Esophagus squamous epithelium (tissue), 5 donors: ENCODE data around the gene RPLP2. TPM values are rescaled to one million over a fixed set of nuclear protein-coding genes. Genes with fewer than 3 reads are reported as not detected.

Experiments
- DNase-seq: peaks from one replicate; lab custom pipeline; 2025; lab: John Stamatoyannopoulos, UW
- H3K27ac ChIP-seq, 4 donors: fragments of 200-600 bp; sonication (generic); one replicate each; pipeline ENCODE4 v1.5.1; 2016 to 2019; ENCODE audit warnings: mild to moderate bottlenecking in 1 of 4
- H3K27me3 ChIP-seq, 4 donors: fragments of 200-600 bp; sonication (generic); 1 replicate in 3 of 4; 2 replicates in 1 of 4; pipeline versions ENCODE4 v1.5.1 to v1.6.0; 2017 to 2021; ENCODE audit warnings: antibody characterized with exemption in 1 of 4
- H3K36me3 ChIP-seq, 3 donors: fragments of 200-600 bp; sonication (generic); one replicate each; pipeline ENCODE4 v1.5.1; 2016 to 2019
- H3K4me1 ChIP-seq, 3 donors: fragments of 200-600 bp; sonication (generic); one replicate each; pipeline ENCODE4 v1.5.1; 2017 to 2019
- H3K4me3 ChIP-seq, 4 donors: fragments of 200-600 bp; sonication (generic); 1 replicate in 3 of 4; 2 replicates in 1 of 4; pipeline ENCODE4 v1.5.1; 2016 to 2019; ENCODE audit warnings: mild to moderate bottlenecking in 2 of 4, moderate library complexity in 1 of 4
- H3K9me3 ChIP-seq, 3 donors: fragments of 200-600 bp; sonication (generic); one replicate each; pipeline ENCODE4 v1.5.1; 2016 to 2019
- POLR2A ChIP-seq, 4 donors: fragments of 450-650 bp; IDR thresholded peaks; one replicate each; pipeline ENCODE4 v1.6.1; 2017; ENCODE audit warnings: antibody characterized with exemption in 4 of 4, mild to moderate bottlenecking in 4 of 4, moderate library complexity in 3 of 4
- WGBS, 2 donors: methylation state at CpG; one replicate each; pipeline ENCODE4 v1.1.5; 2018; 5-methylcytosine and 5-hydroxymethylcytosine counted together
- intact Hi-C: fragments of 100-400 bp; cut with DNase I; formaldehyde crosslinking; loops from one replicate; pipeline ENCODE4 v1.15.0; 2022
- total RNA-seq, 4 donors: library from RNA; depleted of rRNA; stranded (reverse); fragments of >200 nt; gene quantifications; one replicate each; pipeline ENCODE4 v1.1.0, GENCODE V29; 2016
- TF ChIP-seq, protein P1 (sequence below), 6 experiments: fragments of 450-650 bp in 4 of 6; fragments of 200-600 bp in 2 of 6; sonication (generic) in 2 of 6; IDR thresholded peaks; one replicate each; pipeline ENCODE4 v1.5.1; 2016 to 2019; ENCODE audit warnings: antibody characterized with exemption in 6 of 6, mild to moderate bottlenecking in 4 of 6, moderate library complexity in 4 of 6
- donor health status: DM: yes; HTN: yes; CAD: no.

RPLP2 gene
- total RNA-seq, 4 donors from 2014 or later, result 232 to 871 (median 490) TPM

DNA sequence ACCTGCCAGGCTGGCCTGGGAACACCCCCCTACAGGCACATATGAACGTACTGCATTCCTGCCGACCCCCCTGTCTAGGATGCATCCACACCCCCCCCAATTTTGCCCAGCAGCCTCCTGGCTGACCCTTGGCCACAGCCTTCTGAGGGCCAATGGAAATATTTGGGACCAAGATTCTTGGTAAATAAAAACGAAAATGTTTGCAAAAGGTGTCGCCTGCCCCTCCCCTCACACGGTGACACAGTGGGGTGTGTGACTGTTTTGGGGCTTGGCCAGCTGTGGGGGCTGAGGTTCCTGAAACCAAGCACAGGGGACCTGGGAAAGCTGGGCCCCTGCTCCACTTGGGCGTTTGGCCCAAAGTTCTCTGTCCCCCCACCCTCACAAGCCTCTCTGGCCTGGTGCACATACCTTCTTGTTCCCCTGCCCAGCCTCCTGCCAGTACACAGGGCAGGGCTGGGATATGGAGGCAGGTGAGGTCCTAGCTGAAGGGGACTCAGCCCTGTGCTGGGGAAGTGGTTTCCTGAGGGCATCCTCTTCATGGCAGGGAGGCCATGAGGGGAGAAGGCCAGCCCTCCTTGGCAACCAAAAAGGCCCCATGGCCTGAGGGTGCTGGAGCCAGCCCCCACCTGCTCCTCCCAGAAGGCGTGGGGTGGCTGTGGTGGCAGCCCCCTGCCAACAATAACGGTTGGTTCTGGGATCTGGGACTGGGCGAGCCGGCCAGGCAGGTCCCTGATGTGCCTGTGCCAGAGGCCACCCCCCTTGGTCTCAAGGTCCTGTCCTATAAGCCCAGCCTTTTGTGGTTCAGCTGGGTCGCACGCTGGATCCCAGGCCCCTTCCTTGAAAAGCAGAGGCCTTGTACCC, 15.8 kb downstream of the RPLP2 start:
- no peak for DNase-seq
- WGBS, 2 donors, result 80 to 100% methylated on average over 1 to 9 of the region's 12 CpGs
- TF ChIP-seq, protein P1, sequence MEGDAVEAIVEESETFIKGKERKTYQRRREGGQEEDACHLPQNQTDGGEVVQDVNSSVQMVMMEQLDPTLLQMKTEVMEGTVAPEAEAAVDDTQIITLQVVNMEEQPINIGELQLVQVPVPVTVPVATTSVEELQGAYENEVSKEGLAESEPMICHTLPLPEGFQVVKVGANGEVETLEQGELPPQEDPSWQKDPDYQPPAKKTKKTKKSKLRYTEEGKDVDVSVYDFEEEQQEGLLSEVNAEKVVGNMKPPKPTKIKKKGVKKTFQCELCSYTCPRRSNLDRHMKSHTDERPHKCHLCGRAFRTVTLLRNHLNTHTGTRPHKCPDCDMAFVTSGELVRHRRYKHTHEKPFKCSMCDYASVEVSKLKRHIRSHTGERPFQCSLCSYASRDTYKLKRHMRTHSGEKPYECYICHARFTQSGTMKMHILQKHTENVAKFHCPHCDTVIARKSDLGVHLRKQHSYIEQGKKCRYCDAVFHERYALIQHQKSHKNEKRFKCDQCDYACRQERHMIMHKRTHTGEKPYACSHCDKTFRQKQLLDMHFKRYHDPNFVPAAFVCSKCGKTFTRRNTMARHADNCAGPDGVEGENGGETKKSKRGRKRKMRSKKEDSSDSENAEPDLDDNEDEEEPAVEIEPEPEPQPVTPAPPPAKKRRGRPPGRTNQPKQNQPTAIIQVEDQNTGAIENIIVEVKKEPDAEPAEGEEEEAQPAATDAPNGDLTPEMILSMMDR (IDR thresholded peaks at IDR 0.05), result no peak
- no peak for TF ChIP-seq POLR2A (IDR thresholded peaks at IDR 0.05)
- Histone ChIP-seq H3K27me3 (peaks cover 0 to 68% (median 6%) of the 10 kb centered on the region in 4 donors), H3K27ac (peak overlapping the region in 2 of 4 donors; percentile 21 to 43), H3K4me1 (peaks cover 54 to 87% (median 61%) of the 10 kb centered on the region in 3 donors), H3K36me3 (peaks cover 22 to 47% (median 24%) of the 10 kb centered on the region in 3 donors), H3K9me3 (no peaks in the 10 kb centered on the region), H3K4me3 (no peak overlapping the region)
- intact Hi-C loops, result no loop called here

DNA sequence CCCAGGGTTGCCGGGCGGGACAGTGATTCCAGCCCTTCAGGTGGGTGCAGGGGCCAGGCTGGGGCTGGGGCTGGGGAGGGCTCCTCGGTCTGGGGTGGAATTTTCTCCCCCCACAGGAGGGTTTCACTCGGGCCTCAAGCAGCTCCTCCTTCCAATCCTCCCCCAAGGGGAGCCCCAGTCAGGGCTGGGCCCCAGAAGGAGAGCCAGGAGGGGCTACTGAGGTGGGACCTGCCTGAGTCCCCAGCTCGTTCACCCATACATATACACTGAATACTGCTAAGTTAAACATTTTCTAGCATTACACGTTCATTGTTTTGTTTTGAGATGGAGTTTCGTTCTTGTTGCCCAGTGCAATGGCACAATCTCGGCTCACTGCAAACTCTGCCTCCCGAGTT, 16.5 kb downstream of the RPLP2 start:
- WGBS, 2 donors, result 60 to 76% methylated on average over 6 to 8 of the region's 9 CpGs
- peak overlapping the region in 2 of 4 donors; percentile 43 to 63 for H3K4me3 ChIP-seq
- H3K9me3 ChIP-seq, result no peaks in the 10 kb centered on the region
- peaks cover 54 to 87% (median 61%) of the 10 kb centered on the region in 3 donors for H3K4me1 ChIP-seq
- peaks cover 0 to 74% (median 7%) of the 10 kb centered on the region in 4 donors for H3K27me3 ChIP-seq
- peak overlapping the region in 1 of 4 donors; percentile 80 for H3K27ac ChIP-seq
- intact Hi-C loops, result no loop called here
- no peak for DNase-seq
- H3K36me3 ChIP-seq, result peaks cover 22 to 47% (median 24%) of the 10 kb centered on the region in 3 donors
- TF ChIP-seq, protein P1 (IDR thresholded peaks at IDR 0.05), result no peak
- TF ChIP-seq POLR2A (IDR thresholded peaks at IDR 0.05), result no peak

DNA sequence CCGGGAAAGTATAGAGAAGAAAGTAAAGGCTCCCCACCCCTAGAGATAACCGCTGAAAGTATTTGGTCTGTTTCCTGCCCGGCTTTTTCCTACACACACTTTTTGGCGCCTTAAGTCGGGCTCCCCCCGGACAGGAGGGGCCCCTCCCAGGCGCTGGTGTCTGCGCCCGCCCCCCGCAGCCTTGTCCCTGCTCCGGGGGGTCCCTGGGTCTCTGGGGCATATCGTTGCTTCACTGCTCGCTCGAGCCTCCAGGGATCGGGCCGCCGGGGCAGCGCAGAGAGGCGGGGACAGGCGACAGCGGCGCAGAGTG, 17.0 kb downstream of the RPLP2 start:
- WGBS, 2 donors, result 2 to 11% methylated on average over 7 to 8 of the region's 22 CpGs
- intact Hi-C loops, result no loop called here
- peaks cover 0 to 80% (median 7%) of the 10 kb centered on the region in 4 donors for H3K27me3 ChIP-seq
- H3K4me1 ChIP-seq, result peaks cover 50 to 87% (median 58%) of the 10 kb centered on the region in 3 donors
- H3K9me3 ChIP-seq, result no peaks in the 10 kb centered on the region
- DNase-seq, result no peak
- TF ChIP-seq, protein P1 (IDR thresholded peaks at IDR 0.05), result no peak
- no peak for TF ChIP-seq POLR2A (IDR thresholded peaks at IDR 0.05)
- H3K27ac ChIP-seq, result peak overlapping the region; percentile 26 to 80 (median 69)
- peaks cover 22 to 44% (median 23%) of the 10 kb centered on the region in 3 donors for H3K36me3 ChIP-seq
- peak overlapping the region; percentile 26 to 63 (median 48) for H3K4me3 ChIP-seq

DNA sequence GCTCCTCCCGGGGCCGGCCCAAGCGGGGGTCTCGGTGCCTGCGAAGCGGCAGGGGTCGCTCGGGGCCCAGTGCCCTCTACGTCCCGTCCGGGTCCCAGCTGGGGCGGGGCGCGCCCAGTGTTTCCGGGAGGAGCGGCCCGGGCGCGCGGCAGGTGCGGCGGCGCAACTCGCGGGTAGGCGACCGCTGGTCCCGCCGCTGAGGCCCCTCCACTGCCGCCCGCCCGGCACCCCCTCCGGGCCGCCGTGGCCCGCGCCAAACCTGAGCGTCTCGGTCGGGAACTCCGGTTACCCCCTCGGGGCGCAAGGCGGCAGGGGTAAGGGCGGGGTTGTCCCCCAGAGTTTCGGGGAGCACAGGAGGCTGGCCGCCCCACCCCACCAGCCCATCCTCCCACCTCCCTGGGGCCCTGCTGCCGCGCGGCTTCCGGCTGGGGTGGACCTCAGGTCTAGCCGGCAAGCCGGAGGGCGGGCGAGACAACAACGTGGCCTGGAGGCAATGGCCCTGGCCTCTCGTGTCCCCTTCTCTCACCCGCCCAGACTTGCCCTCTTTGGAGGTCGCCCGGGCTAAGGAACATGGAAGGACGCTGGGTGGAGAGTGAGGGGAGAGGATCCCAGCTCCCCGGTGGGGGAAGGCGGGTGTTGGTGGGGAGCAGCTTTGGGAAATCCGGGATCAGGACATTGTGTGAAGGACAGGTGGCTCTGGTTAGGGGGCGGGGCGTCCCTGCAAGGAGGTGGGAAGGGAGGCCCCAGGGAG, 17.6 kb downstream of the RPLP2 start:
- peaks cover 0 to 85% (median 7%) of the 10 kb centered on the region in 4 donors for H3K27me3 ChIP-seq
- H3K27ac ChIP-seq, result peak overlapping the region; percentile 26 to 80 (median 69)
- peaks cover 51 to 87% (median 59%) of the 10 kb centered on the region in 3 donors for H3K4me1 ChIP-seq
- DNase-seq, result no peak
- peak overlapping the region; percentile 26 to 63 (median 48) for H3K4me3 ChIP-seq
- 12 to 19% methylated on average over 3 to 5 of the region's 66 CpGs for WGBS, 2 donors
- no peaks in the 10 kb centered on the region for H3K9me3 ChIP-seq
- peak in 1 of 4 donors; percentile 4 for TF ChIP-seq POLR2A (IDR thresholded peaks at IDR 0.05)
- TF ChIP-seq, protein P1 (IDR thresholded peaks at IDR 0.05), result no peak
- peaks cover 18 to 38% (median 22%) of the 10 kb centered on the region in 3 donors for H3K36me3 ChIP-seq
- intact Hi-C loops, result no loop called here
